Gastrocnemius medialis (tissue), 4 donors: Measurements from ENCODE around the gene AGPAT3. TPM values are rescaled to one million over a fixed set of nuclear protein-coding genes. Genes with fewer than 3 reads are reported as not detected.

ENCODE experiments used
- ATAC-seq, 2 donors: fragments of 150-250 bp; one replicate each; pipeline ENCODE4 v1.9.1; 2016
- DNase-seq, 2 donors: peaks; one replicate each; pipeline ENCODE4 v3.0.0-alpha.2; 2019
- H3K27ac ChIP-seq, 4 donors: fragments of 200-600 bp; sonication (generic); 1 replicate in 1 of 4; 2 replicates in 3 of 4; pipeline ENCODE4 v1.5.1; 2016 to 2018; ENCODE audit warnings: mild to moderate bottlenecking in 2 of 4, moderate library complexity in 1 of 4
- H3K27me3 ChIP-seq, 3 donors: fragments of 200-600 bp; sonication (generic) in 2 of 3; 1 replicate in 1 of 3; 2 replicates in 2 of 3; pipeline versions ENCODE4 v1.5.1 to v1.6.0; 2016 to 2019; ENCODE audit warnings: mild to moderate bottlenecking in 1 of 3, moderate library complexity in 1 of 3
- H3K36me3 ChIP-seq, 2 donors: fragments of 200-600 bp; sonication (generic) in 1 of 2; one replicate each; pipeline ENCODE4 v1.5.1; 2017 to 2018
- H3K4me1 ChIP-seq, 2 donors: fragments of 200-600 bp; sonication (generic) in 1 of 2; one replicate each; pipeline ENCODE4 v1.5.1; 2016 to 2017; ENCODE audit warnings: mild to moderate bottlenecking in 2 of 2
- H3K4me3 ChIP-seq, 4 donors: fragments of 200-600 bp; sonication (generic) in 3 of 4; 1 replicate in 1 of 4; 2 replicates in 3 of 4; pipeline ENCODE4 v1.5.1; 2016 to 2019; ENCODE audit warnings: mild to moderate bottlenecking in 2 of 4
- H3K9me3 ChIP-seq, 3 donors: fragments of 200-600 bp; sonication (generic) in 2 of 3; 1 replicate in 1 of 3; 2 replicates in 2 of 3; pipeline ENCODE4 v1.5.1; 2016 to 2019
- POLR2A ChIP-seq, 2 donors: fragments of 450-650 bp; IDR thresholded peaks; one replicate each; pipeline ENCODE4 v1.6.1; 2017; ENCODE audit warnings: antibody characterized with exemption in 2 of 2, mild to moderate bottlenecking in 2 of 2, moderate library complexity in 2 of 2
- in situ Hi-C, 4 donors: fragments of 200-750 bp; cut with MboI; loops; one replicate each; pipeline versions ENCODE4 v1.15.0 to v1.8.0; 2017; ENCODE audit warnings: low sequenced_read_pairs in 4 of 4
- intact Hi-C: fragments of 100-400 bp; cut with DNase I; formaldehyde crosslinking; loops from one replicate; pipeline ENCODE4 v1.15.1; 2023; ENCODE audit warnings: low total_unique reads
- total RNA-seq, 4 donors: library from RNA; depleted of rRNA; stranded (reverse); fragments of >200 nt; gene quantifications; one replicate each; pipeline versions ENCODE4 v1.1.0 to v1.2.3, GENCODE V29; 2016
- TF ChIP-seq, protein P1 (sequence below), 5 experiments: fragments of 450-650 bp in 3 of 5; fragments of 200-600 bp in 2 of 5; sonication (generic) in 2 of 5; IDR thresholded peaks in 4 of 5; conservative IDR thresholded peaks in 1 of 5; 1 replicate in 4 of 5; 2 replicates in 1 of 5; pipeline ENCODE4 v1.5.1; 2016 to 2019; ENCODE audit warnings: antibody characterized with exemption in 5 of 5, mild to moderate bottlenecking in 3 of 5, moderate library complexity in 3 of 5

AGPAT3 gene
- total RNA-seq, 4 donors from 2014 or later = 44.2 to 102 (median 59.3) TPM

DNA sequence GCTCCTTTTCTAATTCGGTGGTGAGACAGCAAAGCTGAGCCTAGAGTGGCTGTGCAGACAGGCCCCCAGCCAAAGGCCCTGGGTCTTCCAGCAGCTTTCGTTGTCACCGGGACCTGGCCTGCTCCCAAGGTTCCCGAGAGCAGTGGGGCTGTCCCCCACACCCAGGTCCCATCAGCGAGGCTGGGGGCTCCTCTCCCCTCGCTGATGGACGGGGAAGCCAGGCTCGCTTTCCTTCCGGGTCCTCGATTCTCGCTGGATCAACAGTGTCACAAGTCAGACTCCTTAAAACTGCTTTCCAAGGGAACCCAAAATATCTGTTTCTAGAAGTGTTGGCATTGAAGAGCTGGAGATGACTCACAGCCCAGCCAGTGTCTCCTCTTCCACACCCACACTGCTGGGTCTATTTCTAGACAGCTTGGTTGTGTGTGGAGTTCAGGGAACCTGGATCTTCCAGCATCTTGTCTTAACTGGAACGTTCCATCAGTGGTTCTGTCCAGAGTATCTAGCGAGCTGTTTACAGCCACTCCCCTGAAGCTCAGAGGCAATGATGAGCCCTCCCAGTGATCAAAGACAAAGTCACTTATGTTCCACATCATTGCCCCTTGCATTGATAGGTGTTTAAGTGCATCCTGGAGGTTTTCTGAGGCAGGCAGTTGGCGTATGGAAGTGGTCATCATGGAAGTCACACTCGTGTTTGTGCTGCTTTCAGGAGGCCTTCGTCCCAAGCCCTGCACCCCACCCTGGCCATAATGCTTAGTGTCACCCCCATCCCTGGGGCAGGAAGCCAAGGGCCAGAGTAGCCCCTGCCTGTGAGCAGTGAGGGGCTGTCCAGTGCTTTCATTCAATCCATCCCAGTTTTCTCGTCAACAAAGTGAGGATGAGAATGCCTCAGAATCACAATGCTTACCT is 40.4 kb upstream of the AGPAT3 start:
- Histone ChIP-seq H3K27me3 (no peaks in the 10 kb centered on the region), H3K9me3 (no peaks in the 10 kb centered on the region), H3K36me3 (no peaks in the 10 kb centered on the region), H3K4me1 (peaks cover 25 to 26% of the 10 kb centered on the region in 2 donors), H3K27ac (peak overlapping the region; percentile 11 to 63 (median 39)), H3K4me3 (no peak overlapping the region)
- in situ Hi-C loops (loop anchor here in 2 of 4 donors (25.0 kb wide), 2 partner anchors 112 to 113 kb away; partner anchors contain the start of gene PDXK (in 1 of the 2)), intact Hi-C loops (loop anchor here (5.0 kb wide), 3 partner anchors 88 to 128 kb away; no protein-coding TSS in a partner anchor)
- DNase-seq = peak in 1 of 2 donors; percentile 49
- ATAC-seq = peak; percentile 22 to 58
- TF ChIP-seq, protein P1, sequence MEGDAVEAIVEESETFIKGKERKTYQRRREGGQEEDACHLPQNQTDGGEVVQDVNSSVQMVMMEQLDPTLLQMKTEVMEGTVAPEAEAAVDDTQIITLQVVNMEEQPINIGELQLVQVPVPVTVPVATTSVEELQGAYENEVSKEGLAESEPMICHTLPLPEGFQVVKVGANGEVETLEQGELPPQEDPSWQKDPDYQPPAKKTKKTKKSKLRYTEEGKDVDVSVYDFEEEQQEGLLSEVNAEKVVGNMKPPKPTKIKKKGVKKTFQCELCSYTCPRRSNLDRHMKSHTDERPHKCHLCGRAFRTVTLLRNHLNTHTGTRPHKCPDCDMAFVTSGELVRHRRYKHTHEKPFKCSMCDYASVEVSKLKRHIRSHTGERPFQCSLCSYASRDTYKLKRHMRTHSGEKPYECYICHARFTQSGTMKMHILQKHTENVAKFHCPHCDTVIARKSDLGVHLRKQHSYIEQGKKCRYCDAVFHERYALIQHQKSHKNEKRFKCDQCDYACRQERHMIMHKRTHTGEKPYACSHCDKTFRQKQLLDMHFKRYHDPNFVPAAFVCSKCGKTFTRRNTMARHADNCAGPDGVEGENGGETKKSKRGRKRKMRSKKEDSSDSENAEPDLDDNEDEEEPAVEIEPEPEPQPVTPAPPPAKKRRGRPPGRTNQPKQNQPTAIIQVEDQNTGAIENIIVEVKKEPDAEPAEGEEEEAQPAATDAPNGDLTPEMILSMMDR (IDR thresholded peaks at IDR 0.05 in 4 of 5, conservative IDR thresholded peaks at IDR 0.05 in 1 of 5) = no peak
- no peak for TF ChIP-seq POLR2A (IDR thresholded peaks at IDR 0.05)

DNA sequence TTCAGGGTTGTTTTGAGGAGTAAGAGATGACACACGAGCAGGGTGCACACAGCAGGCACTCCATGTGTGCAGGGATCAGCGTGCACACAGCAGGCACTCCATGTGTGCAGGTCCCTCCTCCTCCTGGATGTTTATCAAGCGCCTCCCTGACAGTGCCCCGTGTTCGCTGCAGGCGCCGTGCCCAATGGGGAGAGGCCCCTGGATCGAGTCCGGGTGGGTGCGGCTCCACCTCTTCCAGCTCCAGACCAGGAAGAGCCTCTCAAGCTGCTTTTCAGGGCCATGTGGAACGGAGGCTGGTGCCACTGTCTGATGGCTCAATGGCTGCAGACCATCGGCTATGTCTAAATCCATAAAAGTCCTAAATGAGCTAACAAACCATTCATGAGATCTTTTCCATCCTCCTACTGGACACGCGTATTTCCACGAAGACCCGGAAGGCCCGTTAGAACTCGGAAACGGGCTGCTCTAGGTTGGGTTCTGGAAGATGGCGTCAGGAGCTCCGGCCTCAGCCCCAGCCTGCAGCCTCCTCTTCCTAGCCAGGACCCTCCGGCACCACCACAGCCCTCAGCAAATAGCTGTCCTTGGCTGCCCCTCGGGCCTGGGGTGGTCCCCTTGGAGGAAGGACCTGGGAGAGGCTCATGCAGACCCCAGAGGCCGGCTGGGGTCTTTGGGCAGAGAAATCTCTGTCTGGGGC is 39.6 kb upstream of the AGPAT3 start:
- no peak for DNase-seq
- Histone ChIP-seq H3K27me3 (peaks cover 0 to 2% (median 0%) of the 10 kb centered on the region in 3 donors), H3K4me1 (peaks cover 25 to 26% of the 10 kb centered on the region in 2 donors), H3K4me3 (no peak overlapping the region), H3K9me3 (no peaks in the 10 kb centered on the region), H3K27ac (peak overlapping the region; percentile 84 to 93 (median 91)), H3K36me3 (no peaks in the 10 kb centered on the region)
- in situ Hi-C loops (loop anchor here in 1 of 4 donors (25.0 kb wide), 1 partner anchor 112 kb away; no protein-coding TSS in a partner anchor), intact Hi-C loops (loop anchor here (5.0 kb wide), 3 partner anchors 87 to 127 kb away; no protein-coding TSS in a partner anchor)
- TF ChIP-seq, protein P1 (IDR thresholded peaks at IDR 0.05 in 4 of 5, conservative IDR thresholded peaks at IDR 0.05 in 1 of 5) = no peak
- TF ChIP-seq POLR2A (IDR thresholded peaks at IDR 0.05) = no peak
- ATAC-seq = no peak

DNA sequence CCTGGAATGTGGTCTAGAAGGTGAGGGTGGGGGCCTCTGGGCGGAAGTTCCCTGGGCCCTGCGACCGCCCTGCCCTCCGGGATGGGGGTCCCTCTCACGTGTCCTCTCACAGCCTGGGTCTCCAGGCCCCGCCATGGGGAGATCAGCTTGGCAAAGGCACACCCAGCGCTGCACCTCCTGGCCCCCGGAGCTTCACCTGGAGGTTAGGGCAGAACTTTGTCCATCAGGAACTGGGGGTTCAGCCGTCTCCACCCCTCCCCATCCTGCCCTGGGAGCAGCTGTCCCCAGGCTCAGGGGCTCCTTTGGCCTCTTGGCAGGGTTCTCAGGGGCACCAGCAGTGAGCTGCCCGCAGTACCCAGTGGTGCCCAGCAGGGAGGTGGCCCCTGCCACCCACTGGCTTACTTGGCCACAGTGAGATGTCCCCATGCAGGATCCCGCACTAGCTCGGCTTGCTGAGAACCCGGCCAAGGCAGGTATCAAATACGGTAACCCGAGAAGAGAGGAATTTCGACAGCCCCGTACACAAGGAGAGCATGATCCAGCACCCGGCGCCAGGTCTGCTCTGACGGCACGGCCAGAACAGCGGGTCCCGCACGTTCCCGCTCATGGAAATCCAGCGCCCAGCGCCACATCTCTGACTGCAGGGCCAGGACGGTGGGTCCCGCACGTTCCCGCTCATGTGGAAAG is 38.9 kb upstream of the AGPAT3 start:
- H3K4me3 ChIP-seq = peak overlapping the region in 2 of 4 donors; percentile 33 to 38
- H3K36me3 ChIP-seq = no peaks in the 10 kb centered on the region
- peak; percentile 88 to 91 for ATAC-seq
- peak; percentile 34 to 52 for TF ChIP-seq POLR2A (IDR thresholded peaks at IDR 0.05)
- TF ChIP-seq, protein P1 (IDR thresholded peaks at IDR 0.05 in 4 of 5, conservative IDR thresholded peaks at IDR 0.05 in 1 of 5) = peak; percentile 70 to 87 (median 82)
- peaks cover 0 to 6% (median 0%) of the 10 kb centered on the region in 3 donors for H3K27me3 ChIP-seq
- peak overlapping the region; percentile 84 to 93 (median 91) for H3K27ac ChIP-seq
- in situ Hi-C loops = loop anchor here in 1 of 4 donors (25.0 kb wide), 1 partner anchor 111 kb away; no protein-coding TSS in a partner anchor
- DNase-seq = peak; percentile 91 to 96
- intact Hi-C loops = loop anchor here (1.0 to 5.0 kb wide), 4 partner anchors 14 to 126 kb away; no protein-coding TSS in a partner anchor
- peaks cover 25 to 26% of the 10 kb centered on the region in 2 donors for H3K4me1 ChIP-seq
- no peaks in the 10 kb centered on the region for H3K9me3 ChIP-seq

DNA sequence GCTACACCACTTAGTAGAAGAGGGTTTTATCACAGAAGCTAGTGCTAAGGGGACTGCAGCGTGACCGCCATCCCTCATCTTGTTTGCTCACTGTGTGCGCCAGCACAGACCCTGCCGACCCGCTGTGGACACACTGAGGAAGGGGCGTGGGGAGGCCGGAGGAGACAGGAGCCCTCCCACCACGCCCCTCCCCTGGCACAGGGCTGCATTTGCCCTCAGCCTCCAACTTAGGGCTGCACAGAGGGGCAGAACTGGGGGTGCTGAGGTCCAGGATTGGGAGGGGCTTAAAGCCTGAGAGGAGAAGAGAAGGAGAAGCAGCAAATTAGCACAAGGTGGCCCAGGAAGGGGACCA is 38.4 kb upstream of the AGPAT3 start:
- DNase-seq (peak in 1 of 2 donors; percentile 34), ATAC-seq (peak in 1 of 2 donors; percentile 23)
- peaks cover 0 to 7% (median 0%) of the 10 kb centered on the region in 3 donors for H3K27me3 ChIP-seq
- intact Hi-C loops (loop anchor here (1.0 to 5.0 kb wide), 4 partner anchors 14 to 126 kb away; no protein-coding TSS in a partner anchor), in situ Hi-C loops (loop anchor here in 1 of 4 donors (25.0 kb wide), 1 partner anchor 111 kb away; no protein-coding TSS in a partner anchor)
- peak overlapping the region; percentile 84 to 93 (median 91) for H3K27ac ChIP-seq
- peak overlapping the region in 3 of 4 donors; percentile 4 to 38 (median 33) for H3K4me3 ChIP-seq
- TF ChIP-seq POLR2A (IDR thresholded peaks at IDR 0.05) = no peak
- TF ChIP-seq, protein P1 (IDR thresholded peaks at IDR 0.05 in 4 of 5, conservative IDR thresholded peaks at IDR 0.05 in 1 of 5) = no peak
- H3K9me3 ChIP-seq = no peaks in the 10 kb centered on the region
- H3K36me3 ChIP-seq = no peaks in the 10 kb centered on the region
- H3K4me1 ChIP-seq = peaks cover 25 to 26% of the 10 kb centered on the region in 2 donors
